Gastroesophageal sphincter (tissue), 4 donors: ENCODE measurements around the gene SLC7A11. TPM values are rescaled to one million over a fixed set of nuclear protein-coding genes. Genes with fewer than 3 reads are reported as not detected.

Source experiments
- ATAC-seq: fragments of 150-250 bp; one replicate; pipeline ENCODE4 v1.9.1; 2016; ENCODE audit warnings: mild to moderate bottlenecking, moderate library complexity
- H3K27ac ChIP-seq, 4 donors: fragments of 200-600 bp; sonication (generic) in 3 of 4; 1 replicate in 3 of 4; 2 replicates in 1 of 4; pipeline ENCODE4 v1.5.1; 2016 to 2019
- H3K27me3 ChIP-seq: fragments of 200-600 bp; sonication (generic); one replicate; pipeline ENCODE4 v1.5.1; 2019
- H3K36me3 ChIP-seq, 2 donors: fragments of 200-600 bp; sonication (generic); one replicate each; pipeline ENCODE4 v1.5.1; 2019; ENCODE audit warnings: control low read depth in 1 of 2
- H3K4me1 ChIP-seq, 3 donors: fragments of 200-600 bp; sonication (generic); 1 replicate in 2 of 3; 2 replicates in 1 of 3; pipeline ENCODE4 v1.5.1; 2016 to 2019; ENCODE audit warnings: control low read depth in 2 of 3
- H3K4me3 ChIP-seq, 2 donors: fragments of 200-600 bp; sonication (generic); one replicate each; pipeline ENCODE4 v1.5.1; 2019; ENCODE audit warnings: mild to moderate bottlenecking in 1 of 2, moderate library complexity in 1 of 2
- H3K9me3 ChIP-seq, 3 donors: fragments of 200-600 bp; sonication (generic); one replicate each; pipeline ENCODE4 v1.5.1; 2017 to 2019; ENCODE audit warnings: control low read depth in 2 of 3
- CTCF ChIP-seq, 4 experiments: fragments of 200-600 bp in 2 of 4; fragments of 450-650 bp in 2 of 4; sonication (generic) in 1 of 4; IDR thresholded peaks; one replicate each; pipeline ENCODE4 v1.5.1; 2017 to 2019; ENCODE audit warnings: antibody characterized with exemption in 4 of 4, mild to moderate bottlenecking in 2 of 4, moderate library complexity in 2 of 4
- EP300 ChIP-seq: sonication (generic); formaldehyde crosslinking; IDR thresholded peaks from one replicate; pipeline ENCODE4 v1.6.1; 2017; ENCODE audit warnings: antibody characterized with exemption, mild to moderate bottlenecking
- POLR2A ChIP-seq, 2 donors: fragments of 450-650 bp; IDR thresholded peaks; one replicate each; pipeline ENCODE4 v1.6.1; 2017; ENCODE audit warnings: antibody characterized with exemption in 2 of 2, mild to moderate bottlenecking in 2 of 2, moderate library complexity in 1 of 2
- POLR2AphosphoS5 ChIP-seq: sonication (generic); formaldehyde crosslinking; IDR thresholded peaks from one replicate; pipeline ENCODE4 v1.6.1; 2017; ENCODE audit warnings: antibody characterized with exemption
- WGBS, 2 donors: methylation state at CpG; one replicate each; pipeline ENCODE4 v1.1.5; 2018; ENCODE audit warnings: low coverage in 1 of 2; 5-methylcytosine and 5-hydroxymethylcytosine counted together
- total RNA-seq, 4 donors: library from RNA; depleted of rRNA; stranded (reverse); fragments of >200 nt; gene quantifications; one replicate each; pipeline ENCODE4 v1.1.0, GENCODE V29; 2016

Gene SLC7A11
- under 1 TPM; 0.13 to 0.67 (median 0.33) TPM for total RNA-seq

GRCh38 chr4:138242076-138242833, at the start of gene SLC7A11:
SLC7A11 (minus strand) TSS chr4:138242349; CDS start chr4:138242069, 280 bp downstream.
- H3K4me1 ChIP-seq, result peaks cover 0 to 10% (median 0%) of the 10 kb centered on the region in 3 donors
- 12 to 16% methylated on average over 6 to 12 of the region's 12 CpGs for WGBS, 2 donors
- no peaks in the 10 kb centered on the region for H3K9me3 ChIP-seq
- no peaks in the 10 kb centered on the region for H3K27me3 ChIP-seq
- H3K27ac ChIP-seq, result no peak within 1 kb of the TSS
- peak; percentile 89 for ATAC-seq
- H3K4me3 ChIP-seq, result peak within 1 kb of the TSS; percentile 18 to 32
- H3K36me3 ChIP-seq, result no peaks in the 10 kb centered on the region
- TF ChIP-seq POLR2A (IDR thresholded peaks at IDR 0.05), result no peak
- no peak for TF ChIP-seq EP300
- peak; percentile 41 for TF ChIP-seq POLR2AphosphoS5
- peak in 1 of 4 experiments; percentile 3 for TF ChIP-seq CTCF (IDR thresholded peaks at IDR 0.05)

- Histone ChIP-seq H3K9me3 (no peaks in the 10 kb centered on the region), H3K36me3 (no peaks in the 10 kb centered on the region), H3K4me3 (no peak overlapping the region), H3K27me3 (no peaks in the 10 kb centered on the region), H3K27ac (no peak overlapping the region), H3K4me1 (no peaks in the 10 kb centered on the region)
- TF ChIP-seq POLR2AphosphoS5 (no peak), CTCF (IDR thresholded peaks at IDR 0.05) (no peak), POLR2A (IDR thresholded peaks at IDR 0.05) (no peak), EP300 (no peak)
- WGBS, 2 donors, result 65 to 75% methylated on average over 3 of the region's 3 CpGs
- no peak for ATAC-seq
These were observed 49.3 kb upstream of the SLC7A11 start for GRCh38 chr4:138291431-138291830.

GRCh38 chr4:138290805-138291204, 48.7 kb upstream of the SLC7A11 start:
- Histone ChIP-seq H3K9me3 (no peaks in the 10 kb centered on the region), H3K27me3 (no peaks in the 10 kb centered on the region), H3K36me3 (no peaks in the 10 kb centered on the region), H3K4me1 (no peaks in the 10 kb centered on the region), H3K4me3 (no peak overlapping the region), H3K27ac (no peak overlapping the region)
- TF ChIP-seq EP300, result no peak
- TF ChIP-seq POLR2AphosphoS5, result no peak
- no peak for TF ChIP-seq POLR2A (IDR thresholded peaks at IDR 0.05)
- no peak for TF ChIP-seq CTCF (IDR thresholded peaks at IDR 0.05)
- WGBS, 2 donors, result 85 to 100% methylated on average over 2 of the region's 2 CpGs
- ATAC-seq, result no peak

- Histone ChIP-seq H3K27ac (no peak overlapping the region), H3K4me1 (peaks cover 0 to 13% (median 5%) of the 10 kb centered on the region in 3 donors), H3K27me3 (no peaks in the 10 kb centered on the region), H3K9me3 (no peaks in the 10 kb centered on the region), H3K4me3 (no peak overlapping the region), H3K36me3 (no peaks in the 10 kb centered on the region)
- TF ChIP-seq CTCF (IDR thresholded peaks at IDR 0.05) (no peak), POLR2A (IDR thresholded peaks at IDR 0.05) (no peak), EP300 (no peak), POLR2AphosphoS5 (no peak)
- WGBS, 2 donors, result 94 to 100% methylated on average over 3 of the region's 3 CpGs
- ATAC-seq, result no peak
These were observed 37.1 kb upstream of the SLC7A11 start for GRCh38 chr4:138279286-138279685.

GRCh38 chr4:138277133-138277532, 35.0 kb upstream of the SLC7A11 start:
- 79 to 83% methylated on average over 1 to 2 of the region's 2 CpGs for WGBS, 2 donors
- TF ChIP-seq POLR2AphosphoS5 (no peak), CTCF (IDR thresholded peaks at IDR 0.05) (no peak), POLR2A (IDR thresholded peaks at IDR 0.05) (no peak), EP300 (no peak)
- Histone ChIP-seq H3K36me3 (no peaks in the 10 kb centered on the region), H3K4me3 (no peak overlapping the region), H3K27ac (no peak overlapping the region), H3K4me1 (peaks cover 0 to 13% (median 5%) of the 10 kb centered on the region in 3 donors), H3K27me3 (no peaks in the 10 kb centered on the region), H3K9me3 (no peaks in the 10 kb centered on the region)
- ATAC-seq, result no peak
